HG03139 (cell line): Measurements from ENCODE around the gene VWA5B1.

ENCODE experiments used
- ATAC-seq: cut with Tn5 transposase; IDR thresholded peaks from one replicate; pipeline ENCODE4 v1.9.1; 2021; ENCODE audit not compliant: unreplicated experiment

The VWA5B1 gene

GRCh38 chr1:20366463-20367115 is 75.9 kb downstream of the VWA5B1 start:
- ATAC-seq: no peak

DNA sequence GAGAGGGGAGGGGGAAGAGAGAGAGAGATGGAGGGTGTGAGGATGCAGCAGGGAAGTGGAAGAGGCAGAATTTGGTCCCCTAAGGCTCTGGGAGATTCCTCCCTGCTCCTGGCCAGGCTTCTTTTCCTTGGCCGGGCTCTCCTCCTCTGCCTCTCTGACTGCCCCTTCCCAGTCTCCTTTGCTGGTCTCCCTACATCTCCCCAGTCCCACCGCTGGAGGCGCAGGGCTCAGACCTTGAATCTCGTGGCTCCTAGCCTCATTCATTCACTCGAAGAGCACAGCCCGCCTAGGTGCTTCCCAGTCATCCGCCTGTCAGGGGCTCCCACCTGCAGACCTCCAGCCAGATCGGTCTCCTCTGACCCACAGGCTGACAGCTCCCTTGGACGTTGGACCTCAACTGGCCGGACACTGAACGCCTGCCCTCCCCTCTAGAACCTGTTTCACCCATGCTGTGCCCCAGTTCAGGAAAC is 76.5 kb downstream of the VWA5B1 start:
- no peak for ATAC-seq

DNA sequence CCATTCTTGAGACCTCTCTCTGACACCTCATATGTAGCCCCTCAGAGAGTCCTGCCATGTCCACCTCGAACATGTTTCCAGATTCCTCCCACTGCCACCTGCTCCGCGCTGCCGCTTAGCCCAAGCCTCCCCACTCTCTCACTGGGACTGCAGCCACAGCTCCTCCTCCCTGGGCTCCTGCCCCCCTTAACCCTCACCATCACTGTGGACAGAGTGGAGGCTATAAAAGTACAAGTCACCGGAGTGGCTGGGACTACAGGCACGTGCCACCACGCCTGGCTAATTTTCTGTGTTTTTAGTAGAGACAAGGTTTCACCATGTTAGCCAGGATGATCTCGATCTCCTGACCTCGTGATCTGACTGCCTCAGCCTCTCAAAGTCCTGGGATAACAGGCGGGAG is 77.0 kb downstream of the VWA5B1 start:
- no peak for ATAC-seq

DNA sequence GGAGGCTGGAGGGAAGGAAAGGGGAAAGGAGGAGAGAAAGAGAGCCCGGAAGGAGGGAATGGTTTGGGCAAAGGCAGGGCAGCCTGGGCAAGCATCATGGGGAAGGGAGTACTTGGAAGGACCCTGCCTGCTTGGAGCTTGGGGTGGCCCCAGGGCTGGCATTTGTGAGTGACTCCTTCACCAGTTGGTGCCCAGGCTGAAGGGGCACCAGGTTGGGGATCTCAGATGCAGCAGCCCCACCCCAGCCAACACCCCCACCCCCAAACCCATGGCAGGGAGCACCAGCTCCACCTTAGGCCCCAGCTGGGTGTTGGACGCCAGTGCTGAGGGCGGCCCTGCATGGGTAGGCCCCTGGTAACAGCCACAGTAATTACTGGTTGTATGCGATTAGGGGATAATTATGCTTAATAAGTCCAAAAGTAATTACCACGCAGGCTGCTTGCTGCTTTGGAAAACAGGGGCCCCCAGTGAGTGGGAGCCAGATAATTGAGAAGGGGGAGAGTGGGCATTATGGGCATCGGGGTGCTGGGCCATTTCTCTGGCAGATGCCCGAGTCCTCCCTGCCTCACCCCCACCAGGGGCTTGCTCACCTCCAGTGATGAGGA is 78.3 kb downstream of the VWA5B1 start:
- ATAC-seq: no peak

DNA sequence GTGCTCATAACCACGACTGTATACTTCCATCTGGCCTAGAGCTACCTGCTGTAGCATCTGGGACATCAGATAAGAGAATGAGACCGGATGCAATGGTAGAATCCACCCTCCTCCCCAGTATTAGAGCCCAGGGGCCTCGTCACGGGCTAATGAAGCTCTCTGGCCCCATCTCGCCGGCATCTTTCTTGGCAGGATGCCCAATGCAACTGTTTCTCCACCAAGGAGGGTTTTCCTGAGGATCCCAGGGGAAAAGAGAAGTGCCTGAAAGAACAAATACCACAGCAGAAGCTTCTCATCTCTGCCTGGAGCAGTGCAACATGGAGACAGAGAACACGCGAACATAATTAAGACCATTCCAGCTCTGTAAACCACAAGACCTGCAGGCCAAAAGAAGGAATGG is 80.0 kb downstream of the VWA5B1 start:
- ATAC-seq: no peak

DNA sequence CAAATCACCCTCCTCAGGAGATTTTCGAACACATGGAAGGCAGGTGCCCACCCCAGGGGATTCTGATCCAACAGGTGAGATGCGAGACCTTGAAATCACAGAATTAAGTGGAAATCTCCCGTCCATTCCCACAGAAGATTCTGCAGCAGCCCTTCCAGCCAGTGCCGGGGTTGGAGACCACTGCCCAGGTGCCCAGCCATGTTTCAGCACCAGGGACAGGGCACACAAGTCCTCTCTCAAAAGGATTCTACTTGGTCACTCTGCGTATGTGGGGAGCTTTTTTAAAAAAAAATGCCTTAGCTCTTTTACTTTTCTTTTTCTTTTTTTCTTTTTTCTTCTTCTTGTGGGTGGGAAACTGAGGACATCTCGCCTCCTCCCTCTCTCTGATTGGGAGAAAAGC is 80.7 kb downstream of the VWA5B1 start:
- ATAC-seq: no peak

- no peak for ATAC-seq
These were observed 81.2 kb downstream of the VWA5B1 start for GRCh38 chr1:20371883-20372282.

GRCh38 chr1:20372676-20373075 is 82.0 kb downstream of the VWA5B1 start:
- no peak for ATAC-seq

GRCh38 chr1:20373286-20373685 is 82.6 kb downstream of the VWA5B1 start:
- no peak for ATAC-seq

DNA sequence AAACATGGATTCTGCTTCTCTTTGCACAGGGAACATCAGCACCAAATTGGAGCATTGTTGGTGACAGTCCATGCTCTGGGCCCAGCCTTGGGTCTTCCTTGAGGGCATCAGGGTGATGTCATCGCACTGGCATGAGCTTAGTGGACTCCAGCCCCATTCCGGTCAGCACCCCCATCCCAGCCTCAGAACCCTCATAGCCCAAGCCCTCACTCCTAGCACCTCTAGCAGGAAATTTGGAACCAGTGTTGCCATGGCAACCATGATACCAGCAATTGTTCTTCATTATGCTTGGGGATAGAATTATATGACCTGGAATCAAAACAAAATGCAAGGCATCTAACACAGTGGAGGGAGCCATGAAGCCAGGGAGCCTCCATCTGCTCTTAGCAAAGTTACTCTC is 83.1 kb downstream of the VWA5B1 start:
- no peak for ATAC-seq

DNA sequence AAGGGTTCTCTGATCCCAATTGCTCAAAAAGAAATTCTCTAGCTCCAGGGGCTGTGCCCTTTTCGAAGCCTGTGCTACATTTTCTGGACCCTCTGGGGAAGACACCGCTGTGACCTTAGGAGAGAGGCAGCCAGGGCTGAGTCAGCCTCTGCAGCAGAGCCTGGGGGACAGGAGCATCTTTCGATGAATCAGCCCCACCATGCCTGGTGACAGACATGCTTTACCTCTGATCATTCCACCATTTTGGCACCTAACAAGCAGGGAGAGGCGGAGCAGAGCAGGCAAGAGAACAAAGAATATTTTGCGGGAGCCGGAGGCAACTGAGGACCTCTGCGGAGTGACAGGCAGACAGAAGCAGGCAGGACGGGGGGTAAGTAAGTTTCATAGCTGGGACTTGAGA is 84.9 kb downstream of the VWA5B1 start:
- ATAC-seq: no peak

GRCh38 chr1:20376171-20376570 is 85.5 kb downstream of the VWA5B1 start:
- ATAC-seq: no peak

GRCh38 chr1:20376880-20377494 is 86.3 kb downstream of the VWA5B1 start:
- no peak for ATAC-seq

GRCh38 chr1:20377516-20378270 is 87.0 kb downstream of the VWA5B1 start:
- no peak for ATAC-seq

GRCh38 chr1:20379075-20379474 is 88.4 kb downstream of the VWA5B1 start:
- no peak for ATAC-seq

GRCh38 chr1:20380175-20380574 is 89.5 kb downstream of the VWA5B1 start:
- no peak for ATAC-seq

DNA sequence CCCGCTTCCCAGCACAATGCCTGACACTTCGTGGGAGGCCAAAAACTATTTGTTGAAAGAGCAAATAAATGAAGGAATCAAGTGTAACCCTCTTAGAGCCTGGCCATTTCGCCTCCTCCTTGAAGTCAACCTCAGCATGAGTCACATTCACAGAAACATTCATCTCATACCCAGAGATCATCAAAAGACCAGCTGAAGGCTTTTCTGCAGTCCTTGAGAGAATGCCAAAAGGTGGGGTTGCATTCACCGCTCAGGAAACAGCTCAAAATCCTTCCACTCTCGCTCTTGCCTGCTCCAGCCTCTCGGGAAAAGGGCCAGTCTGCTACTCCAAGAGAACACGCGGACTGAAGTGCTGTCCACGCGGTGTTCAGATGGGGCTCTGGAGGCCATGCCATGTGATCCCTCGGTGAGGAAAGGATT is 90.0 kb downstream of the VWA5B1 start:
- ATAC-seq: no peak

DNA sequence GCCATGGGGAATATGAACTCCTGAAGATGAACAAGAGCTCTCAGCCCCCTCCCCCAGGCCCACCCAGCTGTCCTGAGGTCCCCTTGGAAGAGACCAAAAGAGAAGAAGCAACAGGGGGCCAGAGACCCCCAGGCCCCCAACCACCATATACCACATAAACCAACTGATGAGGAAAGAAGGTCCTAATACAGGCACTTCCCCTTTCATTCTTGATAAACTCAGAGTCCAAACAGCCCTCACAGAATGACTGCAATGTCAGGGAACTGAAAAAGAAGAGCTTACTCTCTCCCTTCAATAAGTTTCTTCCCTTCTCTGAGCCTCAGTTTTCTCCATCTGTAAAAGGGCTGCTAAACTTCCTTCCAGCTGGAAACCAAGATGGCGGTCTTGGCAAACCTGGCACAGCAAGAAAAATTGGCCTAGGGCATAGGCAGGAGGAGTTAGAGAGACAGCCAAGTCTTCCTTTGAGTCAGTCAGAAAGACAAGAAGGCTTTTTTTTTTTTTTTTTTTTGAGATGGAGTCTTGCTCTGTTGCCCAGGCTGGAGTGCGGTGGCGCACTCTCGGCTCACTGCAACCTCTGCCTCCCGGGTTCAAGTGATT is 90.5 kb downstream of the VWA5B1 start:
- ATAC-seq: no peak

GRCh38 chr1:20381961-20382360 is 91.3 kb downstream of the VWA5B1 start:
- no peak for ATAC-seq

DNA sequence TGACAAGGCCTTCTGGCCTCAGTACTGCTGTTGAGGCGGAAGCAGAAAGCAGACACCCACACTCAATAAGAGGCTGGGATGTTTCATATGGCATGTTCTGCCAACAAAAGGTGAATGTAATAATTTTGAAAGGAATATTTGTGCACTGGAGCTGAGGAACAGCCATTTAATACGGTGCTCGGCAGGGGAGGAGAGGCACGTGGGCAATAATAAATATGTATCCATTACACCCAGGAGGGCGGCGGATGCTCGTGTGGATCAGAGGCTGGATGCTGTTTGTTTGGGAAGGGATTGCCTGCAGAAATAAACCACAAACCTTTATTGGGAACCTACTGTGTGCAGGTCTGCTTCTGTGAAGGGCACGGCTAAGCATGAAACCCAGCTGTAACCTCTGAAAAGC is 92.0 kb downstream of the VWA5B1 start:
- no peak for ATAC-seq

GRCh38 chr1:20383631-20384030 is 93.0 kb downstream of the VWA5B1 start:
- ATAC-seq: no peak
